NCI-H345 (cell line): Measurements from ENCODE around the gene KCNE5.
"Not testable (repeated sequence)": the region's sequence is repeated elsewhere in the genome, so short reads cannot be mapped to it uniquely, and the experiment has no call there.

Source experiments
- DNase-seq: peaks from one replicate; lab custom pipeline; 2025; lab: John Stamatoyannopoulos, UW

KCNE5 gene

GRCh38 chrX:109601486-109601885, 23.5 kb downstream of the KCNE5 start:
- DNase-seq: no peak

- DNase-seq: no peak
These were observed 24.7 kb downstream of the KCNE5 start for GRCh38 chrX:109600237-109600651.

GRCh38 chrX:109596015-109596414, 29.0 kb downstream of the KCNE5 start:
- DNase-seq: no peak

- DNase-seq: no peak
These were observed 34.8 kb downstream of the KCNE5 start for GRCh38 chrX:109590176-109590575.

GRCh38 chrX:109585488-109585887, 39.5 kb downstream of the KCNE5 start:
- DNase-seq: no peak

- no peak for DNase-seq
These were observed 46.1 kb downstream of the KCNE5 start for GRCh38 chrX:109578916-109579315.

- DNase-seq: no peak
These were observed 47.9 kb downstream of the KCNE5 start for GRCh38 chrX:109577055-109577454.

- not testable (repeated sequence) for DNase-seq
These were observed 48.9 kb downstream of the KCNE5 start for GRCh38 chrX:109576083-109576482.
